CD8-positive, alpha-beta memory T cell (primary cell): Measurements from ENCODE around the gene NT5DC4. TPM values are rescaled to one million over a fixed set of nuclear protein-coding genes. Genes with fewer than 3 reads are reported as not detected.

Experiments used
- CTCF ChIA-PET: fragments of 350-600 bp; sonication (Branson Sonifier 250); formaldehyde crosslinking; loops from one replicate; lab custom pipeline; 2021; ENCODE audit warnings: antibody characterized with exemption; lab: Charles Lee
- POLR2A ChIA-PET: fragments of 350-600 bp; sonication (Branson Sonifier 250); formaldehyde crosslinking; loops from one replicate; lab custom pipeline; 2021; ENCODE audit warnings: antibody characterized with exemption; lab: Charles Lee
- DNase-seq, 5 donors: peaks; one replicate each; pipeline versions ENCODE4 v3.0.0 to v3.0.0-alpha.2; 2020 to 2022; ENCODE audit warnings: mixed read lengths in 1 of 5
- H3K27ac ChIP-seq: one replicate; pipeline ENCODE4 v1.7.0; 2013; ENCODE audit warnings: low read depth, mild to moderate bottlenecking, low read length, moderate library complexity
- H3K27me3 ChIP-seq: 2 replicates; pipeline ENCODE4 v1.7.0; 2013; ENCODE audit warnings: low read length, mild to moderate bottlenecking; ENCODE audit not compliant: insufficient read depth, poor library complexity, severe bottlenecking
- H3K36me3 ChIP-seq: 2 replicates; pipeline ENCODE4 v1.7.0; 2013; ENCODE audit warnings: mild to moderate bottlenecking, low read length, moderate library complexity; ENCODE audit not compliant: insufficient read depth
- H3K4me1 ChIP-seq: 2 replicates; pipeline ENCODE4 v1.7.0; 2013; ENCODE audit warnings: mild to moderate bottlenecking, low read length, moderate library complexity; ENCODE audit not compliant: insufficient read depth
- H3K4me3 ChIP-seq: 2 replicates; pipeline ENCODE4 v1.7.0; 2013; ENCODE audit warnings: mild to moderate bottlenecking, low read length
- H3K9me3 ChIP-seq: 2 replicates; pipeline ENCODE4 v1.7.0; 2013; ENCODE audit warnings: mild to moderate bottlenecking, low read length
- H3K27ac Mint-ChIP-seq, 8 donors: one replicate each; pipeline ENCODE4 v1.8.0; 2020 to 2021; ENCODE audit warnings: mixed read lengths in 8 of 8, mild to moderate bottlenecking in 6 of 8, inconsistent platforms in 3 of 8, moderate library complexity in 3 of 8
- H3K27me3 Mint-ChIP-seq, 2 donors: one replicate each; pipeline ENCODE4 v1.8.0; 2020 to 2021; ENCODE audit warnings: mixed read lengths in 2 of 2, mild to moderate bottlenecking in 1 of 2, moderate library complexity in 1 of 2
- H3K36me3 Mint-ChIP-seq, 3 donors: one replicate each; pipeline ENCODE4 v1.8.0; 2020 to 2021; ENCODE audit warnings: mixed read lengths in 3 of 3, inconsistent platforms in 1 of 3, mild to moderate bottlenecking in 1 of 3
- H3K4me1 Mint-ChIP-seq, 3 donors: one replicate each; pipeline ENCODE4 v1.8.0; 2020 to 2021; ENCODE audit warnings: mixed read lengths in 3 of 3, inconsistent platforms in 1 of 3, mild to moderate bottlenecking in 1 of 3
- H3K4me3 Mint-ChIP-seq, 7 donors: one replicate each; pipeline ENCODE4 v1.8.0; 2020 to 2021; ENCODE audit warnings: mixed read lengths in 7 of 7, mild to moderate bottlenecking in 6 of 7, moderate library complexity in 4 of 7, inconsistent platforms in 2 of 7
- H3K9me3 Mint-ChIP-seq, 5 donors: one replicate each; pipeline ENCODE4 v1.8.0; 2020 to 2022; ENCODE audit warnings: mixed read lengths in 5 of 5, mild to moderate bottlenecking in 3 of 5, moderate library complexity in 2 of 5, inconsistent platforms in 1 of 5
- polyA plus RNA-seq: library from polyadenylated mRNA; unstranded; fragments of 300-500 nt; fragmentation: Illumina TruSeq; gene quantifications from one replicate; pipeline ENCODE4 v1.2.3, GENCODE V29; 2021
- total RNA-seq, 2 experiments: library from RNA; stranded (reverse); gene quantifications; one replicate each; pipeline ENCODE4 v1.2.3, GENCODE V29; 2021

Gene NT5DC4
- total and polyA plus RNA-seq, 3 experiments from 2014 or later: not detected

GRCh38 chr2:112728378-112729175, 7.8 kb downstream of the NT5DC4 start:
- Histone ChIP-seq H3K27ac (no peak overlapping the region), H3K4me3 (no peak overlapping the region), H3K27me3 (no peaks in the 10 kb centered on the region), H3K4me1 (peaks cover 5% of the 10 kb centered on the region), H3K9me3 (no peaks in the 10 kb centered on the region), H3K36me3 (no peaks in the 10 kb centered on the region)
- POLR2A ChIA-PET: interaction anchor here (0.7 kb wide), 1 partner anchor 101 kb away, joined by 3 read pairs; no protein-coding TSS in a partner anchor
- H3K36me3 Mint-ChIP-seq: no peaks in the 10 kb centered on the region
- no peak for DNase-seq
- peaks cover 4 to 5% (median 5%) of the 10 kb centered on the region in 3 donors for H3K4me1 Mint-ChIP-seq
- H3K4me3 Mint-ChIP-seq: no peak overlapping the region
- H3K27me3 Mint-ChIP-seq: peaks cover 0 to 11% of the 10 kb centered on the region in 2 donors
- no peaks in the 10 kb centered on the region for H3K9me3 Mint-ChIP-seq
- H3K27ac Mint-ChIP-seq: no peak overlapping the region
- CTCF ChIA-PET: interaction anchor here (0.8 to 8.7 kb wide), 9 partner anchors 9 to 213 kb away, joined by 3 to 92 read pairs (median 7); no protein-coding TSS in a partner anchor

- POLR2A ChIA-PET: no interaction called here
- CTCF ChIA-PET: interaction anchor here (0.8 to 8.7 kb wide), 3 partner anchors 19 to 131 kb away, joined by 3 to 92 read pairs (median 3); no protein-coding TSS in a partner anchor
- Mint-ChIP-seq H3K36me3 (no peaks in the 10 kb centered on the region), H3K27ac (no peak overlapping the region), H3K9me3 (no peaks in the 10 kb centered on the region), H3K4me3 (no peak overlapping the region), H3K4me1 (peaks cover 4 to 5% (median 5%) of the 10 kb centered on the region in 3 donors), H3K27me3 (peaks cover 0 to 10% of the 10 kb centered on the region in 2 donors)
- Histone ChIP-seq H3K27ac (no peak overlapping the region), H3K27me3 (no peaks in the 10 kb centered on the region), H3K36me3 (no peaks in the 10 kb centered on the region), H3K9me3 (no peaks in the 10 kb centered on the region), H3K4me1 (peaks cover 5% of the 10 kb centered on the region), H3K4me3 (no peak overlapping the region)
- DNase-seq: no peak
These were observed 9.4 kb downstream of the NT5DC4 start for GRCh38 chr2:112730216-112730615.

GRCh38 chr2:112730791-112731190, 10.0 kb downstream of the NT5DC4 start:
- POLR2A ChIA-PET: no interaction called here
- Mint-ChIP-seq H3K4me3 (no peak overlapping the region), H3K4me1 (peaks cover 4 to 5% (median 5%) of the 10 kb centered on the region in 3 donors), H3K27ac (no peak overlapping the region), H3K36me3 (no peaks in the 10 kb centered on the region), H3K27me3 (peaks cover 0 to 10% of the 10 kb centered on the region in 2 donors), H3K9me3 (no peaks in the 10 kb centered on the region)
- CTCF ChIA-PET: interaction anchor here (0.8 to 8.7 kb wide), 3 partner anchors 19 to 131 kb away, joined by 3 to 92 read pairs (median 3); no protein-coding TSS in a partner anchor
- H3K27me3 ChIP-seq: no peaks in the 10 kb centered on the region
- no peaks in the 10 kb centered on the region for H3K36me3 ChIP-seq
- DNase-seq: no peak
- no peaks in the 10 kb centered on the region for H3K9me3 ChIP-seq
- H3K4me3 ChIP-seq: no peak overlapping the region
- H3K27ac ChIP-seq: no peak overlapping the region
- peaks cover 5% of the 10 kb centered on the region for H3K4me1 ChIP-seq

GRCh38 chr2:112731479-112731878, 10.7 kb downstream of the NT5DC4 start:
- Mint-ChIP-seq H3K27ac (no peak overlapping the region), H3K36me3 (no peaks in the 10 kb centered on the region), H3K4me3 (no peak overlapping the region), H3K4me1 (peaks cover 3 to 4% (median 4%) of the 10 kb centered on the region in 3 donors), H3K27me3 (peaks cover 0 to 10% of the 10 kb centered on the region in 2 donors), H3K9me3 (no peaks in the 10 kb centered on the region)
- ChIA-PET CTCF (interaction anchor here (0.7 to 8.7 kb wide), 2 partner anchors 104 to 132 kb away, joined by 3 to 92 read pairs; no protein-coding TSS in a partner anchor), POLR2A (interaction anchor here (0.6 kb wide), 1 partner anchor 125 kb away, joined by 3 read pairs; no protein-coding TSS in a partner anchor)
- Histone ChIP-seq H3K27me3 (no peaks in the 10 kb centered on the region), H3K9me3 (no peaks in the 10 kb centered on the region), H3K4me3 (no peak overlapping the region), H3K36me3 (no peaks in the 10 kb centered on the region), H3K4me1 (peaks cover 2% of the 10 kb centered on the region), H3K27ac (no peak overlapping the region)
- no peak for DNase-seq

- ChIA-PET POLR2A (no interaction called here), CTCF (interaction anchor here (0.9 to 1.4 kb wide), 2 partner anchors 43 to 253 kb away, joined by 3 read pairs; no protein-coding TSS in a partner anchor)
- no peaks in the 10 kb centered on the region for H3K9me3 ChIP-seq
- DNase-seq: no peak
- H3K27ac ChIP-seq: no peak overlapping the region
- H3K36me3 Mint-ChIP-seq: no peaks in the 10 kb centered on the region
- H3K4me3 ChIP-seq: no peak overlapping the region
- no peaks in the 10 kb centered on the region for H3K4me1 Mint-ChIP-seq
- no peaks in the 10 kb centered on the region for H3K4me1 ChIP-seq
- H3K9me3 Mint-ChIP-seq: no peaks in the 10 kb centered on the region
- no peaks in the 10 kb centered on the region for H3K27me3 ChIP-seq
- peak overlapping the region in 1 of 8 donors; percentile 29 for H3K27ac Mint-ChIP-seq
- H3K4me3 Mint-ChIP-seq: no peak overlapping the region
- peaks cover 0 to 2% of the 10 kb centered on the region in 2 donors for H3K27me3 Mint-ChIP-seq
- H3K36me3 ChIP-seq: no peaks in the 10 kb centered on the region
These were observed 12.6 kb downstream of the NT5DC4 start for GRCh38 chr2:112733456-112733855.

GRCh38 chr2:112733871-112734270, 13.1 kb downstream of the NT5DC4 start:
- Histone ChIP-seq H3K27ac (no peak overlapping the region), H3K9me3 (no peaks in the 10 kb centered on the region), H3K4me3 (no peak overlapping the region), H3K36me3 (no peaks in the 10 kb centered on the region), H3K4me1 (no peaks in the 10 kb centered on the region), H3K27me3 (no peaks in the 10 kb centered on the region)
- Mint-ChIP-seq H3K4me1 (no peaks in the 10 kb centered on the region), H3K9me3 (no peaks in the 10 kb centered on the region), H3K36me3 (no peaks in the 10 kb centered on the region), H3K27ac (peak overlapping the region in 1 of 8 donors; percentile 29), H3K27me3 (peaks cover 0 to 2% of the 10 kb centered on the region in 2 donors), H3K4me3 (no peak overlapping the region)
- DNase-seq: no peak
- ChIA-PET CTCF (interaction anchor here (0.9 to 1.4 kb wide), 3 partner anchors 16 to 253 kb away, joined by 3 read pairs; no protein-coding TSS in a partner anchor), POLR2A (no interaction called here)

GRCh38 chr2:112737542-112738232, 16.9 kb downstream of the NT5DC4 start:
- H3K27ac Mint-ChIP-seq: no peak overlapping the region
- Histone ChIP-seq H3K9me3 (no peaks in the 10 kb centered on the region), H3K4me3 (no peak overlapping the region), H3K27ac (no peak overlapping the region), H3K27me3 (no peaks in the 10 kb centered on the region), H3K4me1 (no peaks in the 10 kb centered on the region), H3K36me3 (no peaks in the 10 kb centered on the region)
- peaks cover 0 to 2% of the 10 kb centered on the region in 2 donors for H3K27me3 Mint-ChIP-seq
- no peak for DNase-seq
- no peaks in the 10 kb centered on the region for H3K4me1 Mint-ChIP-seq
- no peaks in the 10 kb centered on the region for H3K9me3 Mint-ChIP-seq
- no peak overlapping the region for H3K4me3 Mint-ChIP-seq
- no peaks in the 10 kb centered on the region for H3K36me3 Mint-ChIP-seq
- ChIA-PET CTCF (interaction anchor here (1.4 to 5.9 kb wide), 2 partner anchors 11 to 12 kb away, joined by 9 to 35 read pairs; no protein-coding TSS in a partner anchor), POLR2A (no interaction called here)
